B cell (primary cell): ENCODE data around the gene EXD3. TPM values are rescaled to one million over a fixed set of nuclear protein-coding genes. Genes with fewer than 3 reads are reported as not detected.
A peak's percentile ranks its signal among the peaks of the same experiment; 100 is the strongest.

Experiments used
- ATAC-seq: fragments of 200-7000 bp; cut with Tn5 transposase; one replicate; pipeline ENCODE4 v1.10.0; 2021; ENCODE audit warnings: low read depth, mild to moderate bottlenecking, moderate number of reproducible peaks, moderate library complexity
- CTCF ChIA-PET: fragments of 350-600 bp; sonication (Branson Sonifier 250); formaldehyde crosslinking; loops from one replicate; lab custom pipeline; 2021; ENCODE audit warnings: antibody characterized with exemption, inconsistent platforms; lab: Charles Lee
- POLR2A ChIA-PET: fragments of 350-600 bp; sonication (Branson Sonifier 250); formaldehyde crosslinking; loops from one replicate; lab custom pipeline; 2021; ENCODE audit warnings: antibody characterized with exemption; lab: Charles Lee
- DNase-seq: peaks from one replicate; pipeline ENCODE4 v3.0.0; 2013
- H2AFZ ChIP-seq: 2 replicates; pipeline ENCODE4 v1.6.1; 2012; ENCODE audit warnings: mild to moderate bottlenecking, low read depth, low read length; ENCODE audit not compliant: insufficient read depth, poor library complexity, severe bottlenecking
- H3K27ac ChIP-seq, 2 donors: 1 replicate in 1 of 2; 2 replicates in 1 of 2; pipeline ENCODE4 v1.5.1; 2012 to 2013; ENCODE audit warnings: low read length in 2 of 2, mild to moderate bottlenecking in 2 of 2, moderate library complexity in 1 of 2
- H3K27me3 ChIP-seq, 4 experiments: fragments of 200-600 bp in 1 of 4; sonication (generic) in 1 of 4; replicated peaks in 1 of 4; 1 replicate in 2 of 4; 2 replicates in 2 of 4; pipeline versions ENCODE4 v1.6.1 to v1.7.0; 2013 to 2016; ENCODE audit warnings: low read length in 3 of 4, mild to moderate bottlenecking in 2 of 4, mixed read lengths in 1 of 4, moderate library complexity in 1 of 4; ENCODE audit not compliant: insufficient read depth in 4 of 4, control insufficient read depth in 3 of 4; ENCODE audit errors: control extremely low read depth in 1 of 4
- H3K36me3 ChIP-seq, 2 experiments: replicated peaks in 1 of 2; 1 replicate in 1 of 2; 2 replicates in 1 of 2; pipeline versions ENCODE4 v1.6.1 to v1.7.1; 2013; ENCODE audit warnings: low read length in 1 of 2; ENCODE audit not compliant: insufficient read depth in 2 of 2, control insufficient read depth in 1 of 2; ENCODE audit errors: control extremely low read depth in 1 of 2, extremely low read depth in 1 of 2
- H3K4me1 ChIP-seq, 2 donors: fragments of 200-600 bp in 1 of 2; sonication (generic) in 1 of 2; 1 replicate in 1 of 2; 2 replicates in 1 of 2; pipeline versions ENCODE4 v1.5.1 to v1.6.1; 2013 to 2017; ENCODE audit warnings: low read length in 2 of 2; ENCODE audit not compliant: control insufficient read depth in 2 of 2, insufficient read depth in 2 of 2
- H3K4me2 ChIP-seq: replicated peaks from 2 replicates; pipeline ENCODE3; 2012; ENCODE audit warnings: mild to moderate bottlenecking, low read depth, low read length; ENCODE audit not compliant: poor library complexity, severe bottlenecking
- H3K4me3 ChIP-seq, 5 experiments: fragments of 200-600 bp in 1 of 5; sonication (generic) in 1 of 5; 1 replicate in 3 of 5; 2 replicates in 2 of 5; pipeline versions ENCODE4 v1.5.1 to v1.7.0; 2011 to 2016; ENCODE audit warnings: low read length in 4 of 5, mild to moderate bottlenecking in 4 of 5, low read depth in 2 of 5, control low read depth in 1 of 5, moderate library complexity in 1 of 5; ENCODE audit not compliant: insufficient read depth in 1 of 5; ENCODE audit errors: control extremely low read depth in 1 of 5, extremely low read depth in 1 of 5
- H3K79me2 ChIP-seq: fragments of 200-600 bp; sonication (generic); one replicate; pipeline ENCODE4 v1.6.0; 2016; ENCODE audit warnings: low read length; ENCODE audit not compliant: control insufficient read depth, insufficient read depth
- H3K9ac ChIP-seq: fragments of 200-600 bp; sonication (generic); 2 replicates; pipeline ENCODE4 v1.6.1; 2017; ENCODE audit warnings: mild to moderate bottlenecking, low read length, moderate library complexity
- H3K9me3 ChIP-seq, 3 donors: one replicate each; pipeline versions ENCODE4 v1.6.1 to v1.7.1; 2013; ENCODE audit warnings: low read length in 2 of 3; ENCODE audit not compliant: control insufficient read depth in 2 of 3, insufficient read depth in 1 of 3; ENCODE audit errors: control extremely low read depth in 1 of 3
- H4K20me1 ChIP-seq: 2 replicates; pipeline ENCODE4 v1.6.0; 2012; ENCODE audit warnings: mild to moderate bottlenecking, low read length; ENCODE audit not compliant: insufficient read depth, control insufficient read depth, poor library complexity, severe bottlenecking
- H3K27ac Mint-ChIP-seq: one replicate; pipeline ENCODE4 v1.8.0; 2021; ENCODE audit warnings: mixed read lengths
- H3K27me3 Mint-ChIP-seq: one replicate; pipeline ENCODE4 v1.8.0; 2021; ENCODE audit warnings: mixed read lengths
- H3K4me1 Mint-ChIP-seq: one replicate; pipeline ENCODE4 v1.8.0; 2021; ENCODE audit warnings: mixed read lengths
- H3K4me3 Mint-ChIP-seq: one replicate; pipeline ENCODE4 v1.8.0; 2021; ENCODE audit warnings: mixed read lengths
- H3K9me3 Mint-ChIP-seq: one replicate; pipeline ENCODE4 v1.8.0; 2022; ENCODE audit warnings: mixed read lengths; ENCODE audit not compliant: insufficient read depth
- CTCF ChIP-seq: fragments of 200-600 bp; IDR thresholded peaks from one replicate; pipeline ENCODE4 v1.8.0; 2022; ENCODE audit warnings: antibody characterized with exemption, mild to moderate bottlenecking
- EZH2 ChIP-seq: IDR thresholded peaks from 2 replicates; pipeline ENCODE4 v1.6.1; 2012; ENCODE audit warnings: borderline replicate concordance, low read depth, mild to moderate bottlenecking, moderate library complexity, low read length; ENCODE audit not compliant: insufficient read depth, poor library complexity, severe bottlenecking
- WGBS: methylation state at CpG from one replicate; pipeline ENCODE4 v1.1.5; 2013; ENCODE audit warnings: missing lambda C conversion rate; ENCODE audit not compliant: insufficient coverage; 5-methylcytosine and 5-hydroxymethylcytosine counted together
- intact Hi-C: fragments of 100-400 bp; cut with micrococcal nuclease; formaldehyde crosslinking; loops from one replicate; pipeline ENCODE4 v1.10.0; 2022
- polyA plus RNA-seq: library from polyadenylated mRNA; depleted of rRNA; stranded (reverse); fragments of >200 nt; gene quantifications from 2 replicates; pipeline ENCODE4 v1.2.3, GENCODE V29; 2012
- total RNA-seq, 2 donors: library from RNA; stranded (reverse); fragments of 120-200 nt in 1 of 2; gene quantifications; 1 replicate in 1 of 2; 2 replicates in 1 of 2; pipeline versions ENCODE4 v1.2.3 to v1.2.4, GENCODE V29; 2013 to 2022

EXD3 gene
- total and polyA plus RNA-seq, 2 donors (not counting 1 experiment from before 2014, with no cell fraction given), result 22.5 to 23.7 TPM

GRCh38 chr9:137321726-137322361, 101.1 kb downstream of the EXD3 start:
- WGBS, result 97% methylated on average over 22 of the region's 22 CpGs
- Histone ChIP-seq H3K9ac (no peak overlapping the region), H2AFZ (no peak overlapping the region), H3K36me3 (no peaks in the 10 kb centered on the region), H3K27me3 (peaks cover 0 to 2% (median under 1%) of the 10 kb centered on the region in 4 experiments), H3K27ac (no peak overlapping the region), H4K20me1 (no peaks in the 10 kb centered on the region), H3K4me3 (no peak overlapping the region), H3K79me2 (no peaks in the 10 kb centered on the region), H3K4me1 (peaks cover 26 to 39% of the 10 kb centered on the region in 2 donors), H3K9me3 (peaks cover 0 to 2% (median 0%) of the 10 kb centered on the region in 3 donors), H3K4me2 (peak overlapping the region; percentile 98)
- H3K9me3 Mint-ChIP-seq, result peaks cover 2% of the 10 kb centered on the region
- intact Hi-C loops, result no loop called here
- peak overlapping the region; percentile 46 for H3K27ac Mint-ChIP-seq
- peaks cover 2% of the 10 kb centered on the region for H3K27me3 Mint-ChIP-seq
- H3K4me3 Mint-ChIP-seq, result peak overlapping the region; percentile 32
- ChIA-PET POLR2A (interaction anchor here (1.8 kb wide), 1 partner anchor 20 kb away, joined by 6 read pairs; the partner anchor contains the start of gene NRARP), CTCF (interaction anchor here (2.8 kb wide), 1 partner anchor 19 kb away, joined by 25 read pairs; the partner anchor contains the start of gene NRARP)
- ATAC-seq (no peak), DNase-seq (peak; percentile 8)
- peaks cover 29% of the 10 kb centered on the region for H3K4me1 Mint-ChIP-seq
- TF ChIP-seq EZH2, result no peak
- no peak for TF ChIP-seq CTCF
